ENCODE measurements around the gene DUSP1.

DNA sequence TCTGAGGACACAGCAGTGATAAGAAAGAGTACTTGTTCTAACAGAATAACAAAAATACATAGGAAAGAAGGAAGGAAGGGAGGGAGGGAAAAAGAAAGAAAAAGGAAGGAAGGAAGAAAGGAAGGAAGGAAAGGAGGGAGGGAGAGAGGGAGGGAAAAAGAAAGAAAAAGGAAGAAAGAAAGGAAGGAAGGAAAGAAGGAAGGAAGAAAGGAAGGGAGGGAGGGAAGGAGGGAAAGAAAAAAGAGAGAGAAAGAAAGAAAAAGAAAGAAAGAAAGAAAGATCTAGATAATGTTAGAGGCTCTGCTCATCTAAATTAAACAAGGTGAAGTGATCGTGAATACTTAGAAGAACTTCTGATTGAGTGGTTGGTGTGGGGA lies 29.8 kb downstream of the DUSP1 start:
- TF ChIP-seq CTCF (IDR thresholded peaks at IDR 0.05) (no peak), POLR2AphosphoS5 (IDR thresholded peaks at IDR 0.05) (no peak)
